ENCODE measurements around the gene NSG2.
A peak's percentile ranks its signal among the peaks of the same experiment; 100 is the strongest.

Gene NSG2

DNA sequence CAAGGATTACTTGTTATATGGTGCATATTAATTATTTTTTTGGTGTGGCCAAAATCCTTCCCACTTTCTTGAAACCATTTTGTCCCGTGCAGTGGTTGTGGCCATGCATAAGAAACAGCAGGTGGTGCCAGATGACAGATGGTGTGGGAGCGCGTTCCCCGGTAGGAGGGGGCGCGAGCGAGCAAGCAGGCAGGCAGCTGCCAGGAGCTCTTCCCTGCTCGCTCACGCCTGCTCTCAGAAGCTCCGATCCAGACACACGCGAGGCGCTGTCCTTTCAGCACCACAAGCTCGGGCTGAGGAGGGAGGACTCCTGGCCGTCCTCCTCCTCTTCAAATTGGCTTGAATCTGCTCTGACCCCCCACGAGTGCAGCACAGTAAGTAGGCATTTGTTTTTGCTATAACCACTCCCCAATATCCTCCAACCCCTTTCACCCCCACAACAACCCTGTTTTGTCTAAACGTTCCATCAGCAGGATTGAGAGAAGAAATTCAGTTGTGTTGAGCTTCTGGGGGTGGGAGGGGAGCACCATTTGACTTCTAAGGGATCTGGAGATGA lies at the start of gene NSG2:
NSG2 (plus strand) TSS at position 237 of the 556 bp plus-strand sequence. CDS start 1,050 bp downstream, outside the sequence.
- DNase-seq (ENCODE audit: low read depth), result peak; percentile 78

GRCh38 chr5:173997331-173997730 lies 48.2 kb upstream of the NSG2 start:
- no peak for DNase-seq (ENCODE audit: low read depth)

DNA sequence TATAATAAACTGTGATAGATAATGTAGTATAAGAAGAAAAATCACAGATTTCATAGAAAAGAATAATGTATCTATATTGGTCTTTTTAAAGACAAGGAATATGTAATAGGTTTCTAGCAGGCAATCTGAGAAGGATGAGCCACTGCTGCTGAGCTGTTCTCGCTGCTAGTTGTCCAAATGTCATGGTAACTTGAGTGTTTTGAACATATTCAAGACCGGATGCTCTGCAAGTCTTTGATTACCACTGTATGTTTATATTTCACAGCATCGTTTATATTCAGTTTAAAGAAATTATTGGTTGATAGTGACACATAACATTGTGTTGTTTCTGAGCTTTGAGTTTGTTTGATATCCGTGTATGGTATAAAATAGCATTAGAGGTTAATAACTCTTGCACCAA lies 47.0 kb upstream of the NSG2 start:
- no peak for DNase-seq (ENCODE audit: low read depth)

GRCh38 chr5:174000076-174000475 lies 45.4 kb upstream of the NSG2 start:
- DNase-seq (ENCODE audit: low read depth), result no peak

DNA sequence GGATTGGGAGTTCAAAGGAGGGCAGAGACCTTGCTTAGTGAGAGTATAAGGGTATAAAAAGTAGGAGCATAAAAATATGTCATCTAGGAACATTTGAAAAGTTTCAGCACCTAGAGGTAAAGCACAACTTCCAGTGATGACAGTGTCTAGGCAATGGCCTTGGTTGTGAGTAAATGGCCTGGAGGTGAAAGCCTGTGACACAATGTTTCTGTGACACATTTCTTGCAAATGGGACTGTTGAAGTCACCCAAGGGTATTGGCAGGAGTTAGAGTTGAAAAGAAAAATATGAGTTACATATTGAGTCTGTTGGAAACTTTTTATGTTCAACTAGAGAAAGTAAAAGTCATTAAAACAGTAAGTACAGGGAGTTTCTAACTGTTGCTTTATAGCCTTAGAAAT lies 41.7 kb upstream of the NSG2 start:
- DNase-seq (ENCODE audit: low read depth), result no peak

DNA sequence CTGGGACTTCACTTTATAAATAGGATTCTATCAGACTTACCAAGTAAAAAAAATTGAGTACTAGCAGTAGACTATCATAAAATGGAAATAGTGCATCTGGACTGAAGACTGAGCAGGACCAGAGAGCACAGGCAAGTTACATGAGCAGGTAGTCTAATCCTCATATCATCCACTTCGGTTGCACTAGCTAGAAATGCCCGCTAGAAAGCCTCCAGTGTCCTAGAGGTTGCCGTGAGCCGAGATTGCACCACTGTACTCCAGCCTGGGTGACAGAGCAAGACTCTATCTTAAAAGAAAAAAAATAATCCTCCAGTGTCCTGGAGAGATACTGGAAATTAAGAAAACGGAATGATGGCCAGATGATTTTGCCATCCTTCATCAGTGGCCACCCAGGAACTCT lies 36.6 kb upstream of the NSG2 start:
- DNase-seq (ENCODE audit: low read depth), result no peak

GRCh38 chr5:174010365-174010764 lies 35.1 kb upstream of the NSG2 start:
- DNase-seq (ENCODE audit: low read depth), result no peak

GRCh38 chr5:174011441-174011840 lies 34.1 kb upstream of the NSG2 start:
- DNase-seq (ENCODE audit: low read depth), result no peak

DNA sequence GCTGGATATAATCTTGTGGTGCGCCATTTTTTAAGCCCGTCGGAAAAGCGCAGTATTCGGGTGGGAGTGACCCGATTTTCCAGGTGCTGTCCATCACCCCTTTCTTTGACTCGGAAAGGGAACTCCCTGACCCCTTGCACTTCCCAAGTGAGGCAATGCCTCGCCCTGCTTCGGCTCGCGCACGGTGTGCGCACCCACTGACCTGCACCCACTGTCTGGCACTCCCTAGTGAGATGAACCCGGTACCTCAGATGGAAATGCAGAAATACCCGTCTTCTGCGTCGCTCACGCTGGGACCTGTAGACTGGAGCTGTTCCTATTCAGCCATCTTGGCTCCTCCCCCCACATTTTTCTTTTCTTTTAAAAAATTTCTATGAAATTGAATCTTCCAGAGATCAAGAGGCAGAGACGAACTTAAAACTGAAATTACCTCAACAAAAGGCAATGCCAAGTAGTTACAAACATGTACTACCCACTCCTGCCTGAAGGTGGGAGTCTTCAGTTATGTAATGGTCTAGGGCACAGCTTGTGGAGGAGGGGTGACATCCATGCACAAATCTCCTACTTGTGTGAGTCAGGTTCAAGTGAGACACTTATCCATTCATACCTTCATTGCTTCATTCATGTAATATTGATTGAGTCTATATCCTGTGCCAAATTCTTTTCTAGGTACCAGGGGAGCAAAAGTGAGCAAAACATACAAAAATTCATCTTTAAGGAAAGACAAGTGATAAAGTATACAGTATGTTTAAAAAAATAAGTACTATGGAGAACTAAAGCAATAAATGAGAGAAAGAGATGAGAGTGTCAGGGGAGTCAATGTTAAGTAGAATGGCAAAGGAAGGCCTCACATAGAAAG lies 25.2 kb upstream of the NSG2 start:
- DNase-seq (ENCODE audit: low read depth), result peak; percentile 65

GRCh38 chr5:174020928-174021304 lies 24.6 kb upstream of the NSG2 start:
- DNase-seq (ENCODE audit: low read depth), result no peak

- DNase-seq (ENCODE audit: low read depth), result no peak
These were observed 23.0 kb upstream of the NSG2 start for GRCh38 chr5:174022384-174023095.

GRCh38 chr5:174030286-174030685 lies 15.2 kb upstream of the NSG2 start:
- DNase-seq (ENCODE audit: low read depth), result no peak

DNA sequence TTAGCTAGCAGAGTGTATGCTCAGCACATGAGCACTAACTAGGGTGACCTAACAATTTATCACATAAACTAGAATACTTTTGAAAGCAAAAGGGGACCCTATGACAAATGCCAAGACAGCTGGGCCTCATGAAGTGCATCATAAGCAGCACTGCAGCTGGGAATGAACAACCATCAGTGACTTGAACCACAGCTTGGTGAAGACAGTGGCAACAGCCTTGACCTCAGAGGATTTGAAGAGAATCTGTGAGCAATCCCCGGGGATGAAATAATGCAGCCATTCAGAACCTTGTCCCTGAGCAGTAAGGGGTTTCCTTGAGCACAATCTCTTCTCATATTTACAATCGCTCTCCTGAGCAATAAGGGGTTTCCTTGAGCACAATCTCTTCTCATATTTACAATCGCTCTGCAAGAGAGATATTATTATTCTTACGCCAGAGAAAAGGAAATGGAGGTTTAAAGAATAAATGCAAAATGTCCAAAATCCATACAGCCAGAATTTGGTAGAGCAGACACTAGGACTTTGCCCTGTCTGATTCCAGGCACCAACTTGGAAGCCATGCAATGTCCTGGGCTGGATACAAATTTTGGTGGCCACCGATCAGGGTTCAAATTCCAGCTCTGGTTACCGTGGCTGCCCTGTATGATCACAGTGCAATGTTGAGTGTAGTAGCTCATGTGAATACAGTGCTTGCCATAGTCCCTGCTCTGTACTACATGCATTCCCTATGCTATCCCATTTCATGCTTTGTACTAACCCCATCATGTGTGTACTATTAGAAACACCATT lies 846 bp upstream of the NSG2 start:
- DNase-seq (ENCODE audit: low read depth), result no peak

DNA sequence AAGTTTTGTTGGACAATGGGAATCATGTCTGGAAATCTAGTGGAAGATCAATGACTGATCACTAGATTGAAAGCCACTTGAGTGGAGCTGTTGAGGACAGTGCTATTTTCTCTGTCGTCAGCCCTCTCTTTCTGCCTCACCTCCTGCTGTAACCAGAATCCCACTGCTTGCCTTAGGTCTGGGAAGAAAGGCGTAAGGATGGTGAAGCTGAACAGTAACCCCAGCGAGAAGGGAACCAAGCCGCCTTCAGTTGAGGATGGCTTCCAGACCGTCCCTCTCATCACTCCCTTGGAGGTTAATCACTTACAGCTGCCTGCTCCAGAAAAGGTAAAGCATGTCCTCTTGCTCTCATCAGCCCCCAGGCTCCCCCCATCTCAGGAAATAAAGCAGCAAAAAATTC lies 1.1 kb downstream of the NSG2 start:
- no peak for DNase-seq (ENCODE audit: low read depth)

DNA sequence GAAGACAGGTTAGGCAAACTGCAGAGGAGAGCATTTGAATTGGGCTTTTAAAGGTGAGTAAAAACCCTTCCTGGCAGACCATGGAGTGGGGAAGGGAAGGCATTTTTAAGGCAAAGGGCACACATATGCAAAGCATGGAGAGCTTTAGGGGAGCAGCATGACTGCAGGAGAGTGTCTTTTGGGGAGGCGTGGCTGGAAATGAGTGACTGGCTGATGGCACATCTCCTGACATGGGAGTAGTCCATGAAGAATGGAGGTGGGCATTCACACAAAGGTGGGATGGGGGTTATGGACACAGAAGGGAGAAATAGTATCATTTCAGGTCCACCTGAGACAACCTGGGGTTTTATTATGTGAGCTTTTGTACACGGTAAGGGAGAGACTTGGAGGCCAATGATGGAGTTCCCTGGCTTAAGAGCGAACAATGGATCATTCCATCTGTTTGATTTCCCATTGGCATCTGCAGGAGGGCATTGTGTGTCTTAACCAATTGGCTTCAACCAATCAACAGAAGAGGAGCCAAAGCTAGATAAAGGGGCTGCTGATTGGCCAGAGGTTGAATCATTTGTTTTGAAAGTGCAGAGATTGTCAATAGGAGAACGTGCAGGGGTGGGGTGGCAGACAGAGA lies 2.1 kb downstream of the NSG2 start:
- DNase-seq (ENCODE audit: low read depth), result no peak

DNA sequence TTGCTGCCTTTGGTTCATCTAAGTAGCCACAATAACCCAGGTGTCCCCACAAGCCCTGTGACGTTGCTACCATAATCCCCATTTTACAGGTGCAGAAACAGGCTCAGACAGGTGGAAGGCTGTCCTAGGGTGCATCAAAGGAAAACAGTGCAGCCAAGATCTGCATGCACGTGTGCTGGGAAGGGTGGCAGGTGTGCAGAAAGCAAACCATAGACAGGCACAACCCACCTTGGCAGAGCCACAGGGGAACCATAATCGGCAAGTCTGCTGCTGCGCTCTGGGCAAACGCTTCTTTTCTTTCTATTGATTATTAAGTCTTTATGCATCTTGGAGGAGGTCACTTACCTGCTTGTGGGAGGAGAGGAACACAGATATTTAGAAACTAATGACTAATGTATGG lies 7.1 kb downstream of the NSG2 start:
- DNase-seq (ENCODE audit: low read depth), result no peak

- DNase-seq (ENCODE audit: low read depth), result no peak
These were observed 8.4 kb downstream of the NSG2 start for GRCh38 chr5:174053905-174054304.

DNA sequence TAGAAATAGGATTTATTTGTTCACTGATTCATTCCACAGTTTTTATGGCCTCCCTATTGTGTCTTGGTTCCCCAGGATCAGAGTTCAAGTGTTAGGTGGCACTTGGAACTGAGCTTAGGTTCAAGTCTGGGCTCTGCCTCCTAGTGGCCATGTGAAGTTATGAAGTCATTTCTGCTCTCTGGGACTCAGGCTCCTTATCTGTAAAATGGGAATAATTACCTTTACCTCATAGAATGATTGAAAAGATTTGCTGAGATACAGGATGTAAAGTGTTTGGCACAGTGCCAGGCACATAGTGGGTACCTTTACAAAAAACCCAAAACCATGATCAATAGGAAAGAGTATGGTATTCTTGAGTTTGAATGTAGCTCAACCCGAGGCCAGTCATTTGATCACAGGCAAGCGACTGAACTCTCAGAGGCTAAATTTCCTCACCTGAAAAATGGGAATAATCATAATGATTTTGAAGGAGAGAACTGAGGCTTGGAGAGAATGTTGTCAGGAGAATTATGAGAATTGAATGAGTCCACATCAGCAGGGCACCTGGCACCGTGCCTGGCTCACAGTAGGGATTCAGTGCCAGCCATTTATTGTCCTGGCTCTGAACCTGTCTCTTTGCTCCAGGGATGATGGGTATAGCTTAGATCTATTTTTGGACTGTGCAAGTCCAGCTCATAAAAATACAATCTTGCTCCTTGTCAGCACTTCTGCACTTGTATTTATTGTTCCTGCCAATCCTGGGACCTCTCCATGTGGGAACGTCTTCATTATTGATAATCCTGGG lies 10.8 kb downstream of the NSG2 start:
- DNase-seq (ENCODE audit: low read depth), result no peak

DNA sequence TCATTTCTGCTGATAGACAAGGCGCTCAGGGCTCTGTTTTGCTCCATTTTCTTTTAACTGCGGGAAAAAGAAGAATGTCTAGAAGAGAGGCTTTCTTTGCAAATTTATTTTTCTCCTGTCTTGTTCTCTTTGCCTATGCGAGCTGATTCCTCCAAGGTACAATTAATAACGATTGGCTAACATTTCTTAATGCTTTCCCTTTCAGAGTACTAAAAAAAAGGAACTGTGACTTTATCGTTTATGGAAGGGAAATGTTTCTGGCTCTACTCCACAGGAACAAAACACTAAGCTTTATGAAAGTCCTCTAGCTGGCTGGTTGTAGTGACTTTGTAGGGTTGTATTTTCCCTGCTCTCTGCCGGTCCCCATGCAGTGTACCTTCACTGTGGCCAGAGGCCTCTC lies 11.7 kb downstream of the NSG2 start:
- DNase-seq (ENCODE audit: low read depth), result no peak

GRCh38 chr5:174058433-174059122 lies 13.1 kb downstream of the NSG2 start:
- no peak for DNase-seq (ENCODE audit: low read depth)

DNA sequence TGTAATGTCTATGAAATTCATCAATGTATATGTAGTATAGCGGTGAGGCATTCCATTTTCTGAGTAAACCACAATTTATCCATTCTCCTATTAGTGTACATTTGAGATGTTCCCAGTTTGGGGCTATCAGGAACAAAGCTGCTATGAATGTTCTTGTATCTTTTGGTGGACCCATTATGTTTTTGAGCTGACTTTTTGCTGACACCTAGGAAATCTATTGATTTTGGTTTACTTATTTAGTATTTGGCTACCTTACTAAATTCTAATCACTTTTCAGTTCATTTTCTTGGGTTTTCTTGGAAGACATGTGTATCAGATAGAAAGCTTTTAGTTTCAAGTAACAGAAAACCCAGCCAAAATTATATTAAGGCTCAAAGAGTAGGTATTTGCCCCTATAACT lies 13.7 kb downstream of the NSG2 start:
- no peak for DNase-seq (ENCODE audit: low read depth)

Measured in amniotic epithelial cell (primary cell).